ENCODE data around the gene PKNOX2. TPM values are rescaled to one million over a fixed set of nuclear protein-coding genes. Genes with fewer than 3 reads are reported as not detected.

Gene PKNOX2
- total RNA-seq, 1 experiment from 2014 or later: 3.7 TPM

DNA sequence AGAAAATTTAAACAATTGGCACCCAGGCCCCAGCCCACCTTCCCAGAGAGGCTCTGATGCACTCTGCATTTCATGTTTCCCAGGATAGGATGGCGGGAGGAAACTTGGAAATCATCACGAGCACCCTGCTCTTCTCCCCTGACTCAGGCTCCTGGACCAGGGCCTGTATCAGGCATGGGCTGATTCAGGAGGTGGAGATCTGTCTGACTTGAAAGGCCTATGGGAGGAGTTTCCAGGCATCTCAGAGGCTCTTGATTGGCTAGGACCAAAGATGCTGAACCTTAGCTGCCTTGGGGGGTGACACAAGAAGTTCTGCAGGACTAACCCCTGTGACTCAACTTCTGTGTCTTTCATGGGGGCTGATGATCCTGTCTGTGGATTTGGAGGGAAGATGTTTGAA is 106.2 kb downstream of the PKNOX2 start:
- Mint-ChIP-seq H3K27me3 (ENCODE audit: low read depth) (peaks cover 4% of the 10 kb centered on the region), H3K9me3 (no peaks in the 10 kb centered on the region), H3K27ac (no peak overlapping the region), H3K36me3 (no peaks in the 10 kb centered on the region), H3K4me3 (no peak overlapping the region), H3K4me1 (peaks cover 19% of the 10 kb centered on the region)
- DNase-seq (ENCODE audit: low spot score) (no peak), ATAC-seq (peak; percentile 52)
- ChIA-PET POLR2A (no interaction called here), CTCF (no interaction called here)
- TF ChIP-seq ETV6 (CRISPR knock-in tag; IDR thresholded peaks at IDR 0.05) (no peak), ZNF138 (CRISPR knock-in tag; conservative IDR thresholded peaks at IDR 0.05) (no peak), JUN (CRISPR knock-in tag; IDR thresholded peaks at IDR 0.05) (no peak), ATF1 (CRISPR knock-in tag; IDR thresholded peaks at IDR 0.05) (no peak), NFYB (CRISPR knock-in tag; conservative IDR thresholded peaks at IDR 0.05; ENCODE audit: low read depth) (no peak), ZNF416 (CRISPR knock-in tag; IDR thresholded peaks at IDR 0.05) (no peak), ZNF423 (CRISPR knock-in tag; IDR thresholded peaks at IDR 0.05) (no peak), ZNF671 (CRISPR knock-in tag; IDR thresholded peaks at IDR 0.05) (no peak), RELA (CRISPR knock-in tag; IDR thresholded peaks at IDR 0.05; ENCODE audit: borderline replicate concordance) (no peak), GABPB1 (CRISPR knock-in tag; IDR thresholded peaks at IDR 0.05) (no peak), SMAD3 (CRISPR knock-in tag; IDR thresholded peaks at IDR 0.05; ENCODE audit: borderline replicate concordance) (no peak), ZNF396 (CRISPR knock-in tag; IDR thresholded peaks at IDR 0.05; ENCODE audit: borderline replicate concordance) (no peak)
- TF ChIP-seq, protein P1, sequence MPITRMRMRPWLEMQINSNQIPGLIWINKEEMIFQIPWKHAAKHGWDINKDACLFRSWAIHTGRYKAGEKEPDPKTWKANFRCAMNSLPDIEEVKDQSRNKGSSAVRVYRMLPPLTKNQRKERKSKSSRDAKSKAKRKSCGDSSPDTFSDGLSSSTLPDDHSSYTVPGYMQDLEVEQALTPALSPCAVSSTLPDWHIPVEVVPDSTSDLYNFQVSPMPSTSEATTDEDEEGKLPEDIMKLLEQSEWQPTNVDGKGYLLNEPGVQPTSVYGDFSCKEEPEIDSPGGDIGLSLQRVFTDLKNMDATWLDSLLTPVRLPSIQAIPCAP (CRISPR knock-in tag; IDR thresholded peaks at IDR 0.05): no peak

DNA sequence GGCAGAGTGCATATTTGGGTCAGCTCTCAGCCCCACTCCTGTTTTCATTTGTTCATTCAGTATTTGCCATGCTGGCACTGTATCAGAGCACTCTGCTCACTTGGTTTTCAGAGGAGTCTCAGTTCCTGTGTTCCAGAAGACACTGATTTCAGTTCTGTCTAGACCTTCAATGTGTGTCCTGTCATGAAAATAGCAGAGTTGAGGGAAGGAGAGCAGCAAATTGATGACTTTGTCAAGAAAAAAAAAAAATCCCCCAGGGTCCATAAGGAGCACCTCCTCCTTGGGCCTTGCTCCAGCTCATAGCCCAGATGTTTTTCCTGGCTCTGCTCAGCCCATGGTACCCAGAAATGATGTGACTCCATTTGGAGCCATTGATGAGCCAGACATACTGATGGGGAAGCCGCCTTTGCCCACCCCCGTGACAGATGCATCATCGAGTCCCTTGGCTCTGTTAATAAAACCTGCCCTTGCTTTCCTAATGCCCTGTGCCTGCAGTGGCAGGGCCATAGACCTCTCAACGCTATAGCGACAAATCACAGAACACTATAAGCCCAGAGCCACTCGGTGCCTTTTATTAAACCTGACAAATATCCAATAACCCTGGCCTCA is 107.0 kb downstream of the PKNOX2 start:
- peaks cover 19% of the 10 kb centered on the region for H3K4me1 Mint-ChIP-seq
- ChIA-PET CTCF (no interaction called here), POLR2A (no interaction called here)
- TF ChIP-seq JUN (CRISPR knock-in tag; IDR thresholded peaks at IDR 0.05) (no peak), TEAD1 (CRISPR knock-in tag; IDR thresholded peaks at IDR 0.05) (no peak), CREM (CRISPR knock-in tag; IDR thresholded peaks at IDR 0.05) (no peak), HMGA2 (CRISPR knock-in tag; IDR thresholded peaks at IDR 0.05) (no peak), ZNF138 (CRISPR knock-in tag; conservative IDR thresholded peaks at IDR 0.05) (no peak), CBFB (CRISPR knock-in tag; IDR thresholded peaks at IDR 0.05; ENCODE audit: low read depth) (no peak)
- TF ChIP-seq, protein P2, sequence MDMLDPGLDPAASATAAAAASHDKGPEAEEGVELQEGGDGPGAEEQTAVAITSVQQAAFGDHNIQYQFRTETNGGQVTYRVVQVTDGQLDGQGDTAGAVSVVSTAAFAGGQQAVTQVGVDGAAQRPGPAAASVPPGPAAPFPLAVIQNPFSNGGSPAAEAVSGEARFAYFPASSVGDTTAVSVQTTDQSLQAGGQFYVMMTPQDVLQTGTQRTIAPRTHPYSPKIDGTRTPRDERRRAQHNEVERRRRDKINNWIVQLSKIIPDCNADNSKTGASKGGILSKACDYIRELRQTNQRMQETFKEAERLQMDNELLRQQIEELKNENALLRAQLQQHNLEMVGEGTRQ (CRISPR knock-in tag; IDR thresholded peaks at IDR 0.05): no peak
- TF ChIP-seq, protein P3, sequence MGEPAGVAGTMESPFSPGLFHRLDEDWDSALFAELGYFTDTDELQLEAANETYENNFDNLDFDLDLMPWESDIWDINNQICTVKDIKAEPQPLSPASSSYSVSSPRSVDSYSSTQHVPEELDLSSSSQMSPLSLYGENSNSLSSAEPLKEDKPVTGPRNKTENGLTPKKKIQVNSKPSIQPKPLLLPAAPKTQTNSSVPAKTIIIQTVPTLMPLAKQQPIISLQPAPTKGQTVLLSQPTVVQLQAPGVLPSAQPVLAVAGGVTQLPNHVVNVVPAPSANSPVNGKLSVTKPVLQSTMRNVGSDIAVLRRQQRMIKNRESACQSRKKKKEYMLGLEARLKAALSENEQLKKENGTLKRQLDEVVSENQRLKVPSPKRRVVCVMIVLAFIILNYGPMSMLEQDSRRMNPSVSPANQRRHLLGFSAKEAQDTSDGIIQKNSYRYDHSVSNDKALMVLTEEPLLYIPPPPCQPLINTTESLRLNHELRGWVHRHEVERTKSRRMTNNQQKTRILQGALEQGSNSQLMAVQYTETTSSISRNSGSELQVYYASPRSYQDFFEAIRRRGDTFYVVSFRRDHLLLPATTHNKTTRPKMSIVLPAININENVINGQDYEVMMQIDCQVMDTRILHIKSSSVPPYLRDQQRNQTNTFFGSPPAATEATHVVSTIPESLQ (CRISPR knock-in tag; IDR thresholded peaks at IDR 0.05): no peak
- TF ChIP-seq, protein P4, sequence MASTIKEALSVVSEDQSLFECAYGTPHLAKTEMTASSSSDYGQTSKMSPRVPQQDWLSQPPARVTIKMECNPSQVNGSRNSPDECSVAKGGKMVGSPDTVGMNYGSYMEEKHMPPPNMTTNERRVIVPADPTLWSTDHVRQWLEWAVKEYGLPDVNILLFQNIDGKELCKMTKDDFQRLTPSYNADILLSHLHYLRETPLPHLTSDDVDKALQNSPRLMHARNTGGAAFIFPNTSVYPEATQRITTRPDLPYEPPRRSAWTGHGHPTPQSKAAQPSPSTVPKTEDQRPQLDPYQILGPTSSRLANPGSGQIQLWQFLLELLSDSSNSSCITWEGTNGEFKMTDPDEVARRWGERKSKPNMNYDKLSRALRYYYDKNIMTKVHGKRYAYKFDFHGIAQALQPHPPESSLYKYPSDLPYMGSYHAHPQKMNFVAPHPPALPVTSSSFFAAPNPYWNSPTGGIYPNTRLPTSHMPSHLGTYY (CRISPR knock-in tag; IDR thresholded peaks at IDR 0.05): no peak
- H3K9me3 Mint-ChIP-seq: no peaks in the 10 kb centered on the region
- H3K4me3 Mint-ChIP-seq: no peak overlapping the region
- ATAC-seq (no peak), DNase-seq (ENCODE audit: low spot score) (no peak)
- no peaks in the 10 kb centered on the region; the same call in 1 of the 2 replicates for H3K27me3 Mint-ChIP-seq (ENCODE audit: low read depth)
- no peaks in the 10 kb centered on the region for H3K36me3 Mint-ChIP-seq
- no peak overlapping the region for H3K27ac Mint-ChIP-seq

Measured in WTC11 (cell line).